GM03348 (cell line): Measurements from ENCODE around the gene ABO.
"Not testable (repeated sequence)": the region's sequence is repeated elsewhere in the genome, so short reads cannot be mapped to it uniquely, and the experiment has no call there.

Source experiments
- DNase-seq: peaks from one replicate; pipeline ENCODE4 v3.0.0; 2012; ENCODE audit warnings: low spot score

ABO gene

GRCh38 chr9:133225171-133226011 is 49.6 kb downstream of the ABO start:
- no peak for DNase-seq

GRCh38 chr9:133224762-133225161 is 50.2 kb downstream of the ABO start:
- no peak for DNase-seq

GRCh38 chr9:133223159-133223756 is 51.7 kb downstream of the ABO start:
- not testable (repeated sequence) for DNase-seq

DNA sequence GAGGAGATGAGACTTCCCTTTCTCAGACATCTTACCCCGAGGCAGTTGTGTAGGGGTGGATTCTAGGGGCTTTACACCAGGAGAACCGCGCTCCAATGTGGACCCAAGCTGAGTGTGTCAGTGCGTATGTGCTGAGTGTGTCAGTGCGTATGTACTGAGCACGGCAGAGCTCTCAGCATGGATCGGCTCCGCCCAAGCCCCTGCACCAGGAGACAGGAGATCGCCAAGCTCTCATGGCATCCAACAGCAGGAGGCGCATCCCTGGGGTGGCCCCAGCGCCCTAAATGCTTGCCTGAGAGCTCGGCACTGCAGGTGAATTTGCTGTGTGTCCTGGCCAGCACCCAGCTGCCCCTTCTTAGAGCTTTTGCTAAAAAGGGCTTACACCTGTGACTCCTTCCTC is 53.0 kb downstream of the ABO start:
- DNase-seq = not testable (repeated sequence)

GRCh38 chr9:133221177-133221809 is 53.7 kb downstream of the ABO start:
- DNase-seq = no peak

- DNase-seq = not testable (repeated sequence)
Observed at GRCh38 chr9:133218049-133218975, 56.7 kb downstream of the ABO start.

DNA sequence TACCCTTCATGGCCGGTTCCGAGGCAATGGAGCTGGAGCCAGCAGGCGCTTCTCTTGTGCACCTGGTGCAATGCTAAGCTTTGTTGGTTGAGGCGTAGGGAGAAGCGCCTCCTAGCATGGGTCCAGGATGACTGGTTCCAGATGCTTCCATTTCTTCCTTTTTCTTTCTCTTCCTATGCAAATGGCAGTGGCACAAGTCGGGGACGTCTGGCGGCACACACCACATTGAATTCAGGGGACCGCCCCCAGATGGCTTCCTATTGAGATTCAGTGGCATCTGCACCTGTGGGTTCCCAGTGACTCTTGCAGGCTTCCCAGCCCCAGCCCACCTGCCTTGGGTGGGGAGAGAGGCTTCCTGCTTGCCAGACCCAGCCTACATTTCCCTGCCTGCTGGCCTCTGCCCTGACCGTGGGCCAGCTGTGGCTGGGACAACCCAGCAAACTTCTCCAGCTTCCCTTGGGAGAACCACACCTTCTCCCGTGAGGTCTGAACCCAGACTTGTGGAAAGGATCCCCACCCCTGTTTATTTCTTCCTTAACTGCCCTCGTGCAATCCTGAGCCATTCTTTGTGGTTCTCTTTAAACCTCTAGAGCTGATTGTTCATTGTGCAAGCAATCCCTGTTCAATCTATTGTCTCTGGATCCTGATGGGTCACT is 57.5 kb downstream of the ABO start:
- DNase-seq = not testable (repeated sequence)

DNA sequence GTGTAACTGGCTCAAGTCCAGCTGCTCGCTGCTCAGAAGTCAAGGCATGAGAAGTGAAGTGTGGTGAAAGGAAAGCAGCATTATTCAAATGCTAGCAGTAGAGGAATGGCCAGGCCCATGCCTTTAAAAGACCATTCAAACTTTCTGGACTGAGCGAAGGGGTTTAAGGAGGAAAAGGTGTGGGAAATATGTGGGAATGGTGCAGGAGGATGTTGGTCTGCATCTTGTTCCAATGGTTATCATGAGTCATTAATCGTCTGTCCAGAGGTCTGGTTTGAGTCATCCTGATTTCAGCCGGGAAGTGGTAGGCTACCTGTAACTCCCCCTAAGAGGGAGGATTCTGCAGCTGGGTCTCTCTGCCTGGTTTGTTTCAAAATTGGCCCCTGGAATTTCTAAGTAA is 60.7 kb downstream of the ABO start:
- DNase-seq = not testable (repeated sequence)

DNA sequence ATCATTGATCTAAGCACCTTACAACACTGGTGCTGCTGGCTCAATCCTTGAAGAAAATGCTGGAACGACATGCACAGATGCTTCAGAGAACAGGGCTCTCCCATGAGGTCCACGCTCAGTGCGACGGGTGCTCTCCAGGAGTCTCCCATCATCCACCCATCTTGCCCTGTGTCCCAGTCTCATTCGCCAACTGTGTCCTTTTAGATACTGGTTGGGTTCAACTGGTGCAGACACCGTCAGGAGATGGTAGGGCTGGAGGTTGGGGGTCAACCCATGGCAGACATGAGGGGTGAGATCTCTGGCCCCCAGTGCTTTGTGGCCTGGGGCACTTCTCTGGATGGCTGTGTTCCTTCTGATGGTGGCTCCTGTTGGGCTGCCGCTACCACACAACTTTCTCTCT is 64.4 kb downstream of the ABO start:
- DNase-seq = no peak

DNA sequence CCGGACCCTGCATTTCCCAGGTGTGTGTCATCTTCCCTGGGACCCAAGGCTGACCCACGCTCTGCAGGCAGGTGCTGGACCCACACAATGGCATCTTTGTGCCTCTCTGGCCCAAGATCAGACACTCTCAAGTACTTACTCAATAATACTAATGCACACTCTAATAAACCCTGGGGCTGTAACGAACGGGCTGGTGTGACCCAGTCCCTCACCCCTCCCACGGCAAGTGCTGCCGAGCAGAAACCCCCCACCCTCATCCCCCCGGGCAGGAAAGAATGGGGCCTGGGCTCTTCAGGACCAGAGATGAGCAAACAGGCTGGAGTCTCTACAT is 64.8 kb downstream of the ABO start:
- no peak for DNase-seq

- not testable (repeated sequence) for DNase-seq
Observed at GRCh38 chr9:133209327-133210201, 65.4 kb downstream of the ABO start.

DNA sequence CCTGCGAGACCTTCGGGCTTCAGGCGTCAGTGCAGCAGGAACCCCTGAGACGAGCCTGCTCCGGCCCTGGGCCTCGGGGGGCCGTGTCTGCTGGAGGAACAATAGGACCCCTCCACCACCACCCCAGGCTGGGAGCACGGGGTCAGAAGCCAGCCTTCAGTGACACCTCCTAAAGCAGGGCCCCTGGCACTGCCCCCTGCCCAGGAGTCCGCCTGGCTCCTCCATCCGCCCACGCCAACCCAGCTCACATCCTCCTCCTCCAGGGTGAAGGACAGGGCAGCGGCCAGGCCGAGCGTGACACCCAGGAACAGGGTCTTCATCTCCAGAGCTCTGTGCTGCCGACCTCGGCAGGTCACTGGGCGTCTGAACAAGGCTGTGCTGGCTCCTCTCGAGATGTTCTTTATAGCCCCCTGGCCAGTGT is 66.1 kb downstream of the ABO start, which contains the start of gene OBP2B:
Gene OBP2B (minus strand): TSS at position 371 of the 421 bp plus-strand sequence. CDS start 51 bp downstream, at position 320.
- not testable (repeated sequence) for DNase-seq

DNA sequence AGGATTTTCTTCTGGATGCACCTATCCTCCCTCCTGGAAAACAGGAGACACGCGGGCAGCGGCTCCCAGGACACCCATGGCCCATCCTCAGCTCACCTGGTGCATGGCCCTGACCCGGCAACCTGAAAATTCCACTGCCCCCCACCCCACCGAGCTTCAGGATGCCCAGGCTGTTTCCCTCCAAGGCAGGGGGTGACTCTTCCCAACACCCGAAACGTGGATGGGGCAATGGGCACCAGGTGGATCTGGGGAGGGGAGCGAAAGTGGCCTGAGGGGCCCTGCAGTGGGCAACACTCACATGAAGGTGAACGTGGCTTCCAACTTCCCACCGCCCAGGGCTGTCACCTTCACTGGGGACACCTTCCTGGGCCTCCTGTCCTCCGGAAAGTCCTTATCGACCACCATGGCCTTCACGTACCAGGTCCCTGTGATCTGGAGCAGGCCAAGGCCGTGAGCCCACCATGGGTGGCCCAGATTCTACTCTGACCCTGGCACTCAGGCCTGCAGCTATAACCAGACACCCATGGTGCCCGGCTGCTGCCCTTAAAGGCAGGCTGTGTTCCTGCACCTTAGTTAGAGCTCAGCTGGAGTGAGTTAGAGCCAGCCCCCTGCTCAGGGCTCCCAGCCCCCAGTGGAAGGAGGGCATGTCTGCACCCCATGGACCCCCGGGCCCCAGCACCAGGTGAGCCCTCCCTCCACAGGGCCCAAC is 66.7 kb downstream of the ABO start:
- not testable (repeated sequence) for DNase-seq

GRCh38 chr9:133207540-133208170 is 67.3 kb downstream of the ABO start:
- no peak for DNase-seq

DNA sequence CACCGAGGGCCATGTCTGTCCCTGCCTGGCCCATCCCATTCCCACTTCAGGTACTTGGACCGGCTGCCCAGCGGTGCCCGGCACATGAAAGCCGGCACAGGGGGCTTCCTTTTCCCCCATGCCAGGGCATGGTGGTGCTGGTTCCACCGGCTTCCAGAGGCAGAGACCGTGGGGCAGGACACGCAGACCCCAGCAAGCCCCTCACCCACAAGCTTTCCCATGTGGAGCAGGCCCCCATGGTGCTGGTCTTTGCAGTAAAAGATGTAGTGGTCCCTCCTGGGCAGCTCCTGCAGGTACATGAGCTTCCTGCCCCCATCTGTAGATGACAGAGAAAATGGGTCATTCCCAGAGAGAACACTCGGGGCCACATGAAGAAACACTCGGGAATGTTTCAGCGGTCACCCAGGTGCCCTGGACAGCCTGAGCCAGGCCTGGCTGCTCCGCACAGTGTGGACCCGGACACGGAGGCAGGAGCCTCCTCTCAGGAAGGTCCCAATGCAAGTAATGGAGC is 67.9 kb downstream of the ABO start:
- no peak for DNase-seq

GRCh38 chr9:133205996-133206931 is 68.7 kb downstream of the ABO start:
- DNase-seq = no peak

DNA sequence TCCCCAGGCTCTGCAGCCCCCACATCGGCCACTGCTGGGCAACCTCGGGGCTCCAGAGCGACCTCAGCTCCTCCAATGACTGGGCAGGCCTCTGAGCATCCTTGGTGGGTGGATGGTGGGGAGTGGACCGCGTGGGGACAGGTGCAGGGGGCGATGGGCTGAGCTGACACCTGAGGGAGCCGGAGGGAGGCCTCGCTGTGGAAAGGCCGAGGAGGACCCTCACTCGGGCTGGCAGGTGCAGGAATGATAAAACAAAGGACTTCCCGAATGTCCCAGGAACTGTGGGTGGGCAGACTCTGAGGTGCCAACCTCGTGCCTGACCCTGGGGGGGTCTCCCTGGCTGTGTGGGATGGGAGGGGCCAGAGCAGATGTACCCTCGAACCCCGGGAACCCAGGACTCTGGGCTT is 69.5 kb downstream of the ABO start:
- DNase-seq = not testable (repeated sequence)
